LNCaP clone FGC (cell line): ENCODE measurements around the gene JSRP1.

ENCODE experiments used
- DNase-seq: peaks from one replicate; pipeline ENCODE4 v3.0.0-alpha.2; 2011; ENCODE audit warnings: low read depth
- H3K4me3 ChIP-seq: 2 replicates; pipeline ENCODE4 v1.5.1; 2011; ENCODE audit warnings: mild to moderate bottlenecking, low read depth, low read length, control low read depth
- TF ChIP-seq, protein P1 (sequence below): IDR thresholded peaks from 2 replicates; pipeline ENCODE4 v1.5.1; 2012; ENCODE audit warnings: mild to moderate bottlenecking; ENCODE audit not compliant: control insufficient read depth, insufficient read depth; ENCODE audit errors: extremely low read depth

JSRP1 gene

DNA sequence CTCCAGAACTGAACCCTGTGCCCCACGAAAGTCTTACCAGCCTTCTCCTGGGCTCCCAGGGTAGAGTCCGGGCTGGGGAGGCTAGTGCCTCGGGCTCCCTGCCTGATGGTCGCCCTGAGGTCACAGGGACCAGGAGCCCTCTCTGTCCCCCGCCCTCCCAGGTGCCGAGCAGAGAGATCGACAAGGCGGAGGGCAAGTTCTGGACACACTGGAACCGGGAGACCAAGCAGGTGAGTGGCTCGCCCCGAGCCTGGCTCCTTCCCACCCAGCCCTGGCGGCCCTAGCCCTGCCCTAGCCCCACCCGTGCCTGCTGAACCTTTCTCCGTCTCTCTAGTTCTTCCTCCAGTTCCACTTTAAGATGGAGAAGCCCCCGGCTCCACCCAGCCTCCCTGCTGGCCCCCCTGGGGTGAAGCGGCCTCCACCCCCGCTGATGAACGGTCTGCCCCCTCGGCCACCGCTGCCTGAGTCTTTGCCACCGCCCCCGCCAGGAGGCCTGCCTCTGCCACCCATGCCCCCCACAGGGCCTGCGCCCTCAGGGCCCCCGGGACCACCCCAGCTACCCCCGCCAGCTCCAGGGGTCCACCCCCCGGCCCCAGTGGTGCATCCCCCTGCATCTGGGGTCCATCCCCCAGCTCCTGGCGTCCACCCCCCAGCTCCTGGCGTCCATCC lies 8.7 kb downstream of the JSRP1 start:
- TF ChIP-seq, protein P1, sequence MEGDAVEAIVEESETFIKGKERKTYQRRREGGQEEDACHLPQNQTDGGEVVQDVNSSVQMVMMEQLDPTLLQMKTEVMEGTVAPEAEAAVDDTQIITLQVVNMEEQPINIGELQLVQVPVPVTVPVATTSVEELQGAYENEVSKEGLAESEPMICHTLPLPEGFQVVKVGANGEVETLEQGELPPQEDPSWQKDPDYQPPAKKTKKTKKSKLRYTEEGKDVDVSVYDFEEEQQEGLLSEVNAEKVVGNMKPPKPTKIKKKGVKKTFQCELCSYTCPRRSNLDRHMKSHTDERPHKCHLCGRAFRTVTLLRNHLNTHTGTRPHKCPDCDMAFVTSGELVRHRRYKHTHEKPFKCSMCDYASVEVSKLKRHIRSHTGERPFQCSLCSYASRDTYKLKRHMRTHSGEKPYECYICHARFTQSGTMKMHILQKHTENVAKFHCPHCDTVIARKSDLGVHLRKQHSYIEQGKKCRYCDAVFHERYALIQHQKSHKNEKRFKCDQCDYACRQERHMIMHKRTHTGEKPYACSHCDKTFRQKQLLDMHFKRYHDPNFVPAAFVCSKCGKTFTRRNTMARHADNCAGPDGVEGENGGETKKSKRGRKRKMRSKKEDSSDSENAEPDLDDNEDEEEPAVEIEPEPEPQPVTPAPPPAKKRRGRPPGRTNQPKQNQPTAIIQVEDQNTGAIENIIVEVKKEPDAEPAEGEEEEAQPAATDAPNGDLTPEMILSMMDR = no peak
- H3K4me3 ChIP-seq = no peak overlapping the region
- DNase-seq = no peak

DNA sequence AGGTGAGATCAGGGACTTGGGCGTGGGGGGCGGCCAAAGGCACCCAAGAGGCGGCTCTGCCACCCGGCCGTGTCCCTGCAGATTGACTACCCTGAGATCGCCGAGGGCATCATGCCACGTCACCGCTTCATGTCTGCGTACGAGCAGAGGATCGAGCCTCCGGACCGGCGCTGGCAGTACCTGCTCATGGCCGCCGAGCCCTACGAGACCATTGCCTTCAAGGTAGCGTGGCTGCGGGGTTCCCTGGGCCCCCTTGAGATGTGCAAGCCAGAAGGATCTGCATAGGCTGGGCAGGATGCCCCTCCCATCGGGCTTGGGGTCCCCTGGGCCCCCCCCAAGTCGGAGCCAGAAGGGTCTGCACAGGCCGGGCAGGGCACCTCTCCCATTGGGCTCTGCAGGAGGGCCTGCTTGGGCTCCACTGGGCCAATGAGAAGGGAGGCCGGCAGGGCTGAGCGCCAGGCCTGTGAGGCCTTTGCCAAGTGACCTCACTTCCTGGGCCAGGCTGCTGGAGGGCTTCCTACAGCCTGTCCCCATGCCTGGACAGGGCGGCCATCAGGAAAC lies 9.3 kb downstream of the JSRP1 start:
- TF ChIP-seq, protein P1 = no peak
- H3K4me3 ChIP-seq = no peak overlapping the region
- no peak for DNase-seq

- TF ChIP-seq, protein P1 = no peak
- no peak for DNase-seq
- H3K4me3 ChIP-seq = no peak overlapping the region
These were observed 10.1 kb downstream of the JSRP1 start for GRCh38 chr19:2246014-2246620.

GRCh38 chr19:2245273-2245672 lies 10.9 kb downstream of the JSRP1 start:
- TF ChIP-seq, protein P1 = no peak
- DNase-seq = no peak

DNA sequence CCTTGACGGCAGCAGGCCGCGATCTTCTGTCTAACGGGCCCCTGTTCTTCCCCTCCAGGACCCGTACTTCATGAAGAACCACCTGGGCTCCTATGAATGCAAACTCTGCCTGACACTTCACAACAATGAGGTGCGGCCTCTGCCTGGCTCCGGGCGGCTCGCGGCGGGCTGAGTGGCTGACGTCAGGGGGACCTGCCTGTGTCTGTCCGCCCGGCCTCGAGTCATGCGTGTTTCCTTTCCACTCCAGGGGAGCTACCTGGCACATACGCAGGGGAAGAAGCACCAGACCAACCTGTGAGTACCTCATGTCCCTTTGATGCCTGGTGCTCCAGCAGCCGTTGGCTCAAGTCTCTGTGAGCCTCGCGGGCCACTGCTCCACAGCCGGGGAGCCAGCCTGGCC lies 11.7 kb downstream of the JSRP1 start:
- TF ChIP-seq, protein P1 = no peak
- no peak for DNase-seq
- no peak overlapping the region for H3K4me3 ChIP-seq

More at GRCh38 chr19:2245273-2245672, 10.9 kb downstream of the JSRP1 start:
- no peak overlapping the region for H3K4me3 ChIP-seq

GRCh38 chr19:2244125-2244411 lies 12.1 kb downstream of the JSRP1 start:
- TF ChIP-seq, protein P1 = no peak
- DNase-seq = no peak
- H3K4me3 ChIP-seq = no peak overlapping the region
